Stomach (tissue), 4 donors: Measurements from ENCODE around the gene TRPV4.

Experiments
- POLR2A ChIP-seq, 4 donors: fragments of 450-650 bp; IDR thresholded peaks; one replicate each; pipeline ENCODE4 v1.6.1; 2016; ENCODE audit warnings: antibody characterized with exemption in 4 of 4, control low read depth in 2 of 4, mild to moderate bottlenecking in 1 of 4, moderate library complexity in 1 of 4
- TF ChIP-seq, protein P1 (sequence below), 7 experiments: fragments of 450-650 bp in 4 of 7; fragments of 200-600 bp in 3 of 7; sonication (generic) in 3 of 7; IDR thresholded peaks; one replicate each; pipeline ENCODE4 v1.5.1; 2016 to 2019; ENCODE audit warnings: antibody characterized with exemption in 7 of 7, control low read depth in 2 of 7, mild to moderate bottlenecking in 1 of 7

DNA sequence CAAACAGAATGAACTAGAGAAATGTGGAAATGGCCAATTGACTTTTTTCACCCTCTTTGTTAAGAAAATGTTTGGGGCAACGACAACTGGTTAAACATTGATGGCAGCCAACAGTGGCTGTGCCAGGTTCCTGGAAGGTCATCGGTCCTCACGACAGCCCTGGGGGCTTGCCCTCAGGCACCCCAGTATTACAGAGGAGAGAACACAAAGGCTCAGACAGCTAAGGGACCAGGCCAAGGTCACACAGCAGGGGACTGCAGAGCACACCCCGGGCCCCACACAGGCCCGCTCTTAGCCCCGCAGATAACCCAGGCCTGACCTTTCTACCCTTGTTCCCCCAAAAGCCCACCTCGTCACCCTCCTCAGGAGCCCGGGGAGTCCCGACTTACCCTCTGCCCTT is 1.3 kb downstream of the TRPV4 start:
- TF ChIP-seq, protein P1, sequence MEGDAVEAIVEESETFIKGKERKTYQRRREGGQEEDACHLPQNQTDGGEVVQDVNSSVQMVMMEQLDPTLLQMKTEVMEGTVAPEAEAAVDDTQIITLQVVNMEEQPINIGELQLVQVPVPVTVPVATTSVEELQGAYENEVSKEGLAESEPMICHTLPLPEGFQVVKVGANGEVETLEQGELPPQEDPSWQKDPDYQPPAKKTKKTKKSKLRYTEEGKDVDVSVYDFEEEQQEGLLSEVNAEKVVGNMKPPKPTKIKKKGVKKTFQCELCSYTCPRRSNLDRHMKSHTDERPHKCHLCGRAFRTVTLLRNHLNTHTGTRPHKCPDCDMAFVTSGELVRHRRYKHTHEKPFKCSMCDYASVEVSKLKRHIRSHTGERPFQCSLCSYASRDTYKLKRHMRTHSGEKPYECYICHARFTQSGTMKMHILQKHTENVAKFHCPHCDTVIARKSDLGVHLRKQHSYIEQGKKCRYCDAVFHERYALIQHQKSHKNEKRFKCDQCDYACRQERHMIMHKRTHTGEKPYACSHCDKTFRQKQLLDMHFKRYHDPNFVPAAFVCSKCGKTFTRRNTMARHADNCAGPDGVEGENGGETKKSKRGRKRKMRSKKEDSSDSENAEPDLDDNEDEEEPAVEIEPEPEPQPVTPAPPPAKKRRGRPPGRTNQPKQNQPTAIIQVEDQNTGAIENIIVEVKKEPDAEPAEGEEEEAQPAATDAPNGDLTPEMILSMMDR (IDR thresholded peaks at IDR 0.05), result no peak
- no peak for TF ChIP-seq POLR2A (IDR thresholded peaks at IDR 0.05)
